Endodermal cell (in vitro differentiated cells): ENCODE results near the gene TREH. TPM values are rescaled to one million over a fixed set of nuclear protein-coding genes. Genes with fewer than 3 reads are reported as not detected.

Experiments used
- DNase-seq: peaks from one replicate; pipeline ENCODE4 v3.0.0-alpha.2; 2017
- H3K27ac ChIP-seq: 2 replicates; pipeline ENCODE4 v1.5.1; 2013; ENCODE audit warnings: mild to moderate bottlenecking, low read depth, low read length, moderate library complexity
- H3K27me3 ChIP-seq: 2 replicates; pipeline ENCODE4 v1.6.1; 2013; ENCODE audit warnings: mild to moderate bottlenecking, low read length, moderate library complexity; ENCODE audit not compliant: insufficient read depth, control insufficient read depth, poor library complexity, severe bottlenecking
- H3K36me3 ChIP-seq: 2 replicates; pipeline ENCODE4 v1.7.0; 2013; ENCODE audit warnings: mild to moderate bottlenecking, low read length, moderate library complexity; ENCODE audit not compliant: control insufficient read depth, insufficient read depth
- H3K4me1 ChIP-seq: one replicate; pipeline ENCODE4 v1.7.0; 2013; ENCODE audit warnings: low read length; ENCODE audit not compliant: control insufficient read depth, insufficient read depth
- H3K4me3 ChIP-seq: 2 replicates; pipeline ENCODE4 v1.5.1; 2013; ENCODE audit warnings: mild to moderate bottlenecking, low read length, moderate library complexity
- H3K9ac ChIP-seq: 2 replicates; pipeline ENCODE4 v1.6.1; 2013; ENCODE audit warnings: mild to moderate bottlenecking, low read length, moderate library complexity; ENCODE audit not compliant: poor library complexity, severe bottlenecking; ENCODE audit errors: extremely low read depth
- H3K9me3 ChIP-seq: 2 replicates; pipeline ENCODE4 v1.6.1; 2013; ENCODE audit warnings: mild to moderate bottlenecking, low read length, moderate library complexity; ENCODE audit not compliant: control insufficient read depth
- H3K27ac Mint-ChIP-seq: 2 replicates; pipeline ENCODE4 v1.8.0; 2020; ENCODE audit warnings: mixed read lengths
- H3K27me3 Mint-ChIP-seq: 2 replicates; pipeline ENCODE4 v1.8.0; 2021; ENCODE audit warnings: mild to moderate bottlenecking, mixed read lengths; ENCODE audit not compliant: insufficient read depth
- H3K36me3 Mint-ChIP-seq: 2 replicates; pipeline ENCODE4 v1.8.0; 2020; ENCODE audit warnings: low read depth, mixed read lengths
- H3K4me1 Mint-ChIP-seq: 2 replicates; pipeline ENCODE4 v1.8.0; 2020; ENCODE audit warnings: mixed read lengths
- H3K4me3 Mint-ChIP-seq: 2 replicates; pipeline ENCODE4 v1.8.0; 2020; ENCODE audit warnings: mild to moderate bottlenecking, moderate library complexity, mixed read lengths
- H3K9me3 Mint-ChIP-seq: 2 replicates; pipeline ENCODE4 v1.8.0; 2020; ENCODE audit warnings: mild to moderate bottlenecking, mixed read lengths
- WGBS, 2 experiments: methylation state at CpG; one replicate each; pipeline versions ENCODE4 v1.1.5 to v1.1.7; 2013; ENCODE audit warnings: missing lambda C conversion rate in 2 of 2, mixed read lengths in 1 of 2; ENCODE audit not compliant: insufficient coverage in 1 of 2, insufficient read length in 1 of 2; 5-methylcytosine and 5-hydroxymethylcytosine counted together
- total RNA-seq, 2 donors: library from RNA; stranded (reverse); fragmentation: NEBNext Ultra II Directional in 1 of 2; extraction: Animal tissue kit (Norgen Biotek cat#: 25700) in 1 of 2; gene quantifications; 2 replicates in 1 of 2; 3 replicates in 1 of 2; pipeline ENCODE4 v1.2.1, GENCODE V29; 2021
- TF ChIP-seq, protein P1 (sequence below): fragments of 200-600 bp; sonication (generic); conservative IDR thresholded peaks from 2 replicates; pipeline ENCODE4 v1.5.0; 2021; ENCODE audit warnings: antibody characterized with exemption, mild to moderate bottlenecking

Gene TREH
- total RNA-seq, 2 donors from 2014 or later = not detected

- Mint-ChIP-seq H3K27ac (no peak overlapping the region), H3K4me3 (no peak overlapping the region), H3K36me3 (peaks cover 38% of the 10 kb centered on the region), H3K9me3 (no peaks in the 10 kb centered on the region), H3K4me1 (peaks cover 10% of the 10 kb centered on the region), H3K27me3 (peaks cover 2% of the 10 kb centered on the region)
- H3K4me1 ChIP-seq = peaks cover 7% of the 10 kb centered on the region
- H3K9ac ChIP-seq = no peak overlapping the region
- no peak overlapping the region for H3K4me3 ChIP-seq
- no peaks in the 10 kb centered on the region for H3K9me3 ChIP-seq
- peaks cover 21% of the 10 kb centered on the region for H3K36me3 ChIP-seq
- TF ChIP-seq, protein P1, sequence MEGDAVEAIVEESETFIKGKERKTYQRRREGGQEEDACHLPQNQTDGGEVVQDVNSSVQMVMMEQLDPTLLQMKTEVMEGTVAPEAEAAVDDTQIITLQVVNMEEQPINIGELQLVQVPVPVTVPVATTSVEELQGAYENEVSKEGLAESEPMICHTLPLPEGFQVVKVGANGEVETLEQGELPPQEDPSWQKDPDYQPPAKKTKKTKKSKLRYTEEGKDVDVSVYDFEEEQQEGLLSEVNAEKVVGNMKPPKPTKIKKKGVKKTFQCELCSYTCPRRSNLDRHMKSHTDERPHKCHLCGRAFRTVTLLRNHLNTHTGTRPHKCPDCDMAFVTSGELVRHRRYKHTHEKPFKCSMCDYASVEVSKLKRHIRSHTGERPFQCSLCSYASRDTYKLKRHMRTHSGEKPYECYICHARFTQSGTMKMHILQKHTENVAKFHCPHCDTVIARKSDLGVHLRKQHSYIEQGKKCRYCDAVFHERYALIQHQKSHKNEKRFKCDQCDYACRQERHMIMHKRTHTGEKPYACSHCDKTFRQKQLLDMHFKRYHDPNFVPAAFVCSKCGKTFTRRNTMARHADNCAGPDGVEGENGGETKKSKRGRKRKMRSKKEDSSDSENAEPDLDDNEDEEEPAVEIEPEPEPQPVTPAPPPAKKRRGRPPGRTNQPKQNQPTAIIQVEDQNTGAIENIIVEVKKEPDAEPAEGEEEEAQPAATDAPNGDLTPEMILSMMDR = no peak
- H3K27ac ChIP-seq = no peak overlapping the region
- WGBS, 2 experiments = 94 to 95% methylated on average over 4 of the region's 4 CpGs
- H3K27me3 ChIP-seq = peaks cover 10% of the 10 kb centered on the region
- DNase-seq = no peak
Observed at GRCh38 chr11:118639899-118640298, 39.6 kb downstream of the TREH start.

DNA sequence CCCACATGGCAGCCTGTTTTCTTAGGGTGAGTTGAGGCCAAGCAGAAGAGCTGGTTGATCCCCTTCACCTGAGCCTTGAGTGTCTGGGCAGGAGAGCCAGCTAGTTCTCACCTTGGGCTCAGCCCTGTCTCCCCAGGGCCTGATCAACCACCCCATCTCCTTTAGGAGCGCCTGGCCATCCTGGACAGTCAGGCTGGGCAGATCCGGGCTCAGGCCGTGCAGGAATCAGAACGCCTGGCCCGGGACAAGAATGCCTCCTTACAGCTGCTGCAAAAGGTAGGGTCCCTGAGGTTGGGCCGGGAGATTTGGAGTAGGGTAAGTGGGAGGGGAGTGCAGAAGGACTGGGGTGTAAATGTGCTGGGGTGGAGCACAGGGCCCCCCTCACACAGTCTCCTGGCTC is 40.7 kb downstream of the TREH start:
- WGBS, 2 experiments = 92% methylated on average over 6 of the region's 6 CpGs; no CpG with 5 or more reads in 1 of the 2 experiments
- Mint-ChIP-seq H3K4me3 (no peak overlapping the region), H3K4me1 (peaks cover 16% of the 10 kb centered on the region), H3K27me3 (peaks cover 2% of the 10 kb centered on the region), H3K27ac (peak overlapping the region; percentile 58), H3K36me3 (peaks cover 26% of the 10 kb centered on the region), H3K9me3 (no peaks in the 10 kb centered on the region)
- Histone ChIP-seq H3K27ac (no peak overlapping the region), H3K9me3 (no peaks in the 10 kb centered on the region), H3K9ac (no peak overlapping the region), H3K4me3 (no peak overlapping the region), H3K27me3 (peaks cover 10% of the 10 kb centered on the region), H3K4me1 (peaks cover 7% of the 10 kb centered on the region), H3K36me3 (peaks cover 11% of the 10 kb centered on the region)
- no peak for DNase-seq
- TF ChIP-seq, protein P1 = no peak

- no peak for DNase-seq
- peaks cover 2% of the 10 kb centered on the region for H3K27me3 Mint-ChIP-seq
- H3K27me3 ChIP-seq = peaks cover 10% of the 10 kb centered on the region
- no peaks in the 10 kb centered on the region for H3K9me3 ChIP-seq
- H3K4me1 Mint-ChIP-seq = peaks cover 16% of the 10 kb centered on the region
- H3K36me3 ChIP-seq = peaks cover 11% of the 10 kb centered on the region
- no peak overlapping the region for H3K27ac Mint-ChIP-seq
- peaks cover 29% of the 10 kb centered on the region for H3K36me3 Mint-ChIP-seq
- no peak overlapping the region for H3K4me3 Mint-ChIP-seq
- no peak overlapping the region for H3K4me3 ChIP-seq
- H3K9ac ChIP-seq = no peak overlapping the region
- TF ChIP-seq, protein P1 = no peak
- no peak overlapping the region for H3K27ac ChIP-seq
- WGBS, 2 experiments = 92 to 100% methylated on average over 3 to 7 of the region's 8 CpGs
- H3K9me3 Mint-ChIP-seq = no peaks in the 10 kb centered on the region
- peaks cover 7% of the 10 kb centered on the region for H3K4me1 ChIP-seq
Observed at GRCh38 chr11:118636569-118637290, 42.7 kb downstream of the TREH start.
